ENCODE results near the gene TXNRD2.
A peak's percentile ranks its signal among the peaks of the same experiment; 100 is the strongest.

Gene TXNRD2

DNA sequence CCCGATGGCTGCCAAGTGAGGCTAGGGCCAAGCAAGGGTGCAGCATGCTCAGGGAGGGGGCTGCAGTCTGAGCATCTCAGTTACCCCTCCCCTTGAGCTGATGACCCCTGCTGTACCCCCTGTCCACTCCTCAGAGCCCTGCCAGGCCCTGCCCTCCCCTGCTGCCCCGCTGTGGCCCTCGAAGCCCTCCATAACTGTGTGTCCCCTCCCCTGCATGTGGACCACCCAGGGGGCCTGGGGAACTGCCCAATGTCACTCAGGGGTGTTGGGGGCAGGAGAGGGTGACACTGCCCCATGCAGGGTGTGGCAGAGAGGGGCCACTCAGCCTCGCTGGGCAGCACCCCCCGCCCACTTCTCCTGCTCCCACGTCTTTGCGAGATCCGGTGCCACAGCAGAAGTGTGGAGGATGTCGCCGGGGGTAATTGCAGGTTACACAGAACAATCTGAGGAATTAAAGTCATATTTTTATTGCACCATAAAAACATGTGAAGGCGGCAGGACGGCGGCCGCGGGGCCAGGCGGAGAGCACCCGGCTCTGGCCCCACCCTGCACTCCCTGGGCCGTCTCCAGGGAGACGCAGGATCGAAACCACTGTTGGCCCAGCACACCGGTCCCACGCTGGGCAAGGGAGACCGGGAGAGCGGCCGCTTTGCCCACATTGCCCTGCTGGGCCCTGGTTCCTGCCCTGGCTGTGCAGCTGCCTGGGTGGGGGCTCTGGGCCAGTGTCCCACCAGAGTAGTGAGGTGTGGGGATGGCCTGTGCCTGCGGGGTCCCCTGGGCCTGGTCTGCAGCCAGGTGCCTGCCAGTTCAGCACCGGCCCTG, 68.3 kb downstream of the TXNRD2 start:
- DNase-seq, result no peak

DNA sequence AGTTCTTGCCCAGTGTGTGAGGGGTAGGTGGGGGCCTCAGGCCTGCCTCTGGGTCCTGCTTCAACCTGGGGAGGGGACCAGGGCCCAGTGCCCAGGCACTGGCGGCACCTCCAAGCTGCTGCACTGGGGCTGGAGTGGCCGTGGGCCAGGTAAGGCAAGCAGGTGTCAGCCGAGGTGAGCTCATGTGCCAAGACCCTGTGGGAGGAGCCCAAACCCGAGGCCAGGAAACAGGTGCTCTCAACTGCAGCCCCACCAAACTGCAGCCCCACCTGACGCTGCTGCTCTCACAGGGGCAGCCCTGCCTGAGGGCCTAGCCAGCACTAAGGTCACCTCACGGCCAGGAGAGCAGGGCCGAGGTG, 68.9 kb downstream of the TXNRD2 start:
- no peak for DNase-seq

DNA sequence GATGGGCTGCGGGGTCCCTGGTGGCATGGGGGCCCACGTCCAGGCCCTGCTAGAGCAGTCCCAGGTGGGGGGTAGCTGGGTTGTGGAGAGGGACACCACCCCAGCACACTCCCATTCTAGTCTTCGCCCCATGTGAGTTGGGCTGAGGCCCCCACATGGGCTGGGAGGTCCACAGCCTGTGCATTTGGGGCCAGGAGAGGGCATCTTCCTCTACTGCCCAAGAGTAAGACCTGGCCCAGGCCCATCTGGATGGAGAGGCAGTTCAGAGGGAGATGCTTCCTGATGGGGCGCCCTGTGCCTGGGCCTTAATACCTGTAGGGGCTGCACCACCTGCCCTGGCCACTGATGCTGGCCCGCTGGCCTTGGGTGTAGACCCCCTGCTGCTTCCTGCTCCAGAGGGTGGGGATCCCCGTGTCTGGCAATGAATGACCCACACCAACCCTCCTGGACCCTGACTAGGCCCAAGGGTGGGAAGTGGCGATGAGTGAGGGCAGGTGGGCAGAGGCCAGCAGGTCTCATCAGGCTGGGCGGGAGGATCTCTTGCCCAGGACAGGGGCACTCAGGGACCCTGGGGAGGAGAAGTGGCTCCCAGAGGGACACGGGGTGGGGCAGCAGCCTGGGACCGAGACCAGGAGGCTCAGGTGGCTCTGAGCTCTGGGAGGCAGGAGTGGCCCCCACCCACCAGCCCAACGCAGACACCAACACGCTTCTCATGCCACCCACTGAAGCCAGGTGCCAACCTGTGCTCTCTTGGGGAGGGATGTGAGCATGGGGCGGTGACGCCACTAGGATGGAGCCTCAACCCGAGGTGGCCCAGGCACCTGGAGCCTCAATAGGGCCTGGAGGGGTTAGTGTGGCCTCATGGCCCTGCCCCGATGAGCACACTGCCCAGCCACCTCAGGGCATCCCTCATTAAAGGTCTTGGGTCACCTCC, 69.5 kb downstream of the TXNRD2 start:
- no peak for DNase-seq

DNA sequence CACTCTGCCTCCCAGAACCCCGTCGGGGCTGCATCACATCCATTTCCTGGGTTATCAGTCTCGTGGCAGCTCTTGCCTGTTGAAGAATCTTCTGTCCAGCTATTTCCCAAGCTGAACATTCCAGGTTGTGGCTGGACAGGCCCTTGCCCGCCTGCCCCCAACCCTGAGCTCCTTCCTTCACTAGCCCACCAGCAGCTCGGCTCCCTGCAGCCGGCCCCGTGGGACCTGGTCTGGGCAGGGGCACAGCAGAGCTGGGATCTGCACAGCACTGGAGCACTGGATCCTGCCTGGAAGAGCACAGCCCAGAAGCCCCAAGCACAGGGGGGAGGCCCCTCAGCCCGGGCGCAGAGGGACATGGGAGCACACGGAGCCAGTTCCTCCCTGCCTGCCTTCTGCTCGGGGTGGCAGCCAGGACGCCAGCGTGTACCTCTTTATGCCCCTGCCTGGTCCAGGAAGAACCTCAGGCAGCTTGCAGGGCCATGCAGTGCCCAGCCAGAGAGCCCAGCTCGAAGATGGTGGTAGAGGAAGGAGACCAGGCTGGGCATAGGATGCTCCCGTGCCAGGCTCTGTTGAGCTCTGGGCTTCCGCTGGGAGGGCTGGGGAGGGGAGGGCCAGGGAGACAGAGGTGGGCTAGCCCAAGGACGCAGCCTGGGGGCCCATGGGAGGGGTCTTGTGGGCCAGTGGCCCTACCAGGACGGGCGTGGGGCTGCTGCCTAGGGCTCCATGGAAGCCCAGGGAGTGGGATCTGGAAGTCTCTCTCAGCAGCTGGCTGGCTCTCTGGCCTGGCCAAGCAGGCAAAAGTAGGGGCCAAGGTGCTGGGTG, 70.4 kb downstream of the TXNRD2 start:
- DNase-seq, result no peak

DNA sequence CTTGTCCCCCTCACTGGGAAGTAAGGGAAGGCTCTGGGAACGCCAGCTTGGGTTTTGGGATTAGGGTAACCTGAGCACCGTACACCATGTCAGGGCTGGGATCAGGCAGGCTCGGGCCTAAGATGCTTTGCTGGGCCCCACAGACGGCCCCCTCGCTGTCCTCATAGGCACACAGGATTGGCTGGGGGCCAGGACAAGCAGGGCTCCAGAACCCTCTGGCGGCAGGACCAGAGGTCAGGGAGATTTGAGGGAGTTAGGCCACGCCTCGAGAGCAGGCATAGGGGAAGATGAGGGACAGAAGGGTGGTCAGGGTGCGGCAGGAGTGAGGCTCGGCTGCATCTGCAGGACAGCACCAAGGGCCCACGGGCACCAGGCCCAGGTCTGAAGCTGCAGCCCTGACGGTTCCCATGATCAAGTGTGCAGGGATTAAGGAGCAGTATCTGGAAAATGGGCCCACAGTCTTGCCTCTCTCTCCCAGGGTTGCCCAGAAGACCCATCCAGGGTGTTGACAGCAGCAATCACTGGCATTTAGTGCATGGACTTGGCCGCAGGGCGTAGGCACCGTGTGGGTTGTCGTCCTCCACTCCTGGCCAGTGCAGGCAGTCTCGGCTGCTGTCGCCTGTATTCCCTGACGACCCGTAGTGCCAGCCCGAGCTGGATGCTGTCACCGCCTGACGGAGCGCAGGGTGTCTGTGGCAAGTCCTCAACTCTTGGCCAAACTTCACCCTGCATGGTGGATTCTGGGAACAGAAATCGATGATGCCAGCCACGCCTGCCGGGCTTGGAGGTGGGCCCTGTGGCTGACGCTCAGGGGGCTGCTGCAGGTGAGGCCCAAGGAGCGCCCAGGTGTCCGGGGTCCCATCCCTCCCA, 71.2 kb downstream of the TXNRD2 start:
- no peak for DNase-seq

DNA sequence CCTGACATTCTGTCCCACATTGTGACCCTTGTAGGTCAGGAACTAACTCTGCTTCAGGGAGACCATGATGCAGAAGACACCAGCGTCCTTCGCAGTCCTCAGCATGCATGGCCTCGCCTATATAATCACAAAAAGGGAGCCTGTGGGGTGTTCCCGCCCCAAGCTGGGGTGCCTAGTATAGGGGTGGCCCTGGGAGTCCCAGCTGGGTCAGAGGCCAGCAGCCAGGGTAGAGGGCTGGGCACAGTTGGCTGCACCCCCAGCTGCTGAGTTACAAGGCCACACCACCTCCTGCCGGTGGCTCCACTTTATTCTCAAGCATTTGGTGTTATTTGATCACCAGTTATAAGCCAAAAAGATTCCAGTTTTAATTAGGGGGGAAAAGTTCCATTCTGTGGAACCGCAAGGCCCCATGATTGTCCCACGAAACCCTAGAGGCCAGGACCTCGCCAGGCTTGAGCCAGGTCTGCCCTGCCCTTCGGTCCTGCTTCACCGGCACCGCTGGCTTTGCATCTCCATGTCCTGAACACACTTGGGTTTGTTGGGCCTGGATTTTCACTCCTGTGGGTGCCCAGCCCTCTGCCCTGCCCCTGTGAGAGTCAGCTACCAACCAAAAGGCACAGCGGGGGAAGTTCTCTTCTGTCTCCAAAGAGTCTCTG, 72.0 kb downstream of the TXNRD2 start:
- no peak for DNase-seq

DNA sequence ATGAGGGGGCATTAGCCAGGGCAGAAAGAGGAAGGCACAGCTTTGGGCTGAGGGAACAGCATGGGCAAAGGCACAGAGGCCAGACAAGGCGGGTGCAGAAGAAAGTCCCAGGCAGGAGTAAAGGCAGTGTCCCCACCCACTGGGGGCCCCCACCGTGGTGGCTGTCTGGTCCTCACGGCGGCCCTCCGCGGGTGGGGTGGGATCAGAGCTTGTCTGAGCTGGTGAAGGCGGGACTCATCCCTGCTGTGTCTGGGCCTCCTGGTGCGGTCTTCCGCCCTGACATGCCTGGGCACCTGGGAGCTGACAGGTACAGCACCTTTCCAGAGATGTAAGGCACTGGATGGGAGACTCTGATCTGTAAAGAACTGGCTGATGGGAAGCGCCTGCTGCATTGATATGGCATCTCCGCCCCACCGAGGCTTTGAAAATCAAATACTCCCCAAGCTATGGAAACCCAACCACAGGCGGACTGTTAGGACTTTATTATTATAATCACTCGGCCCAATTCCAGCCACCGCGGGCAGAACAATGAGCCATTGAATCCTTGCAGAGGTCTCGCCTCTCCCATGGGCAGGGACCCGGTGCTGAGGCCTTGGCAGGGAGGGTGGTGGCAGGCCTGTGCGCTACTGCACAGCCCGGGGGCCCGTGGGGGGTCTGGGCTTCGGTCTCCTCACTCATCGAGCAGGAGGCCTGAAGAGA, 72.7 kb downstream of the TXNRD2 start:
- DNase-seq, result no peak

DNA sequence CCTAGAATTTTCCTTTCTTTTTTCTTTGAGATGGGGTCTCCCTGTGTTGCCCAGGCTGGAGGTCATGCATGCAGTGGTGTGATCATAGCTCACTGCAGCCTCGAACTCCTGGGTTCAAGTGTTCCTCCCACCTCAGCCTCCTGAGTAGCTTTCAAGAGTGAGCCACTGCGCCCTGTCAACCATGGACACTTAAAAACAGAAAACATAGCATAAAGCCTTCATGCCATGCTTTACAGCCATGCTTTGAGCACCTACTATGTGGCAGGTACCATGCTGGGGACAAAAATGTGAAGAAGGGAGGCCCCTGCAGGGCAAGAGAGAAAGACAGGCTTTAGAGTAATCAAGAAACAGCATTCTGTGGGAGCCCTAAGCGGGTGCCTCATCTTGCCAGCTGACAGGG, 73.3 kb downstream of the TXNRD2 start:
- DNase-seq, result no peak

DNA sequence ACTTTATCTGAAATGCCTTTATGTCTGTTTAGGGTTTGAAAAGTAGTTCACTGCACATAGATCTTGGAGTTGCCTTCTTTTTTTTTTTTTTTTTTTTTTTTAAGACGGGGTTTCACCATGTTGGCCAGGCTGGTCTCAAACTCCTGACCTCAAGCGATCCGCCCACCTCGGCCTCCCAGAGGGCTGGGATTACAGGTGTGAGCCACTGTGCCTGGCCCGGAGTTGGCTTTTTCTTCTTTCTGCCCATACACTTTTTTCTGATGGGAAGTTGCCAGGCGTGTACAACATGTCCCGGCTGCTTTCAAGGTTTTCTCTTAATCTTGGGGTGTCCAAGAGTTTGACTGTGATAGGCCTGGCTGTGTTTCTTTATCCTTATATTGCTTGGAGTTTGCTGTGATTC, 74.0 kb downstream of the TXNRD2 start:
- DNase-seq, result no peak

DNA sequence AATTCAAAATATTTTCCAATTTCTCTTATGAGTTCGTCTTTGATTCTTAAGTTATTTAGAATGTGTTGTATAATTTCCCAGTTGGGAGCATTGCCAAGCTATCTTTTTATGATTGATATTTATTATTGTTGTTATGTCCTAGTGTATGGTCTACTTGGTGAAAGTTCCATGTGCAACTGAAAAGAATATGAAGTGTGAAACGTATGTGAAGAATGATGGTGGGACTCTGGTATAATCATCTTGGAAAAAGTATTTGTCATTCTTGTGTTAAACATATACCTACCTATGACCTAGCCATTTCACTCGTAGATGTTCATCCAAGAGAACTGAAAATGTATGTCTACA, 75.0 kb downstream of the TXNRD2 start:
- DNase-seq, result no peak

DNA sequence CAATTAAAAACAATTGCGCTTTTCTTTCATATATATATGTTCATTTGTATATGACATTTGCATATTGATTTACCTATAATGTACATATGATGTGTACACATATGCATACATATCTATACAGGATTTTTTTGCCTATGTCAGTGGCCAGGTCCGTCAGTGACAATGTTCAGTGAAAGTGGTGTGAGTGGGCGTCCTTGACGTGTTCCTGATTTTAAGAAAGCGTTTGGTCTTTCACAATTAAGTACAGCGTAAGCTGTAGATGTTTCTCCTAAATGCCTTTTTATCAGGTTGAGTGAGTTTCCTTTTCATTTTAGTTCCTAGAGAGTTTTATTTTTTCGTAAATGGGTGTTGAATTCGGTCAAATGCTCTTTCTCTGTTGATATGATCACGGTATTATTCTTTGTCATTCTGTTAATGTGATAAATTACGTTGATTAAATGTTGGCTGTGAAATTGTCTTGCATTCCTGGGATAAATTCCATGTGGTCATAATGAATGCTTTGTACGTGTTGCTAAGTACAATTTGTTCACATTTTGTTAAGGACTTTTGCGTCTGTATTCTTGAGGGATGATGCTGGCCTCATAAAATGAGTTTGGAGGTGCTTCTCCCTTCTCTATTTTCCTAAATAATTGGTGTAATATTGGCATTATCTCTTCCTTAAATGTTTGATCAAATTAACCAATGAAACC, 76.3 kb downstream of the TXNRD2 start:
- no peak for DNase-seq

DNA sequence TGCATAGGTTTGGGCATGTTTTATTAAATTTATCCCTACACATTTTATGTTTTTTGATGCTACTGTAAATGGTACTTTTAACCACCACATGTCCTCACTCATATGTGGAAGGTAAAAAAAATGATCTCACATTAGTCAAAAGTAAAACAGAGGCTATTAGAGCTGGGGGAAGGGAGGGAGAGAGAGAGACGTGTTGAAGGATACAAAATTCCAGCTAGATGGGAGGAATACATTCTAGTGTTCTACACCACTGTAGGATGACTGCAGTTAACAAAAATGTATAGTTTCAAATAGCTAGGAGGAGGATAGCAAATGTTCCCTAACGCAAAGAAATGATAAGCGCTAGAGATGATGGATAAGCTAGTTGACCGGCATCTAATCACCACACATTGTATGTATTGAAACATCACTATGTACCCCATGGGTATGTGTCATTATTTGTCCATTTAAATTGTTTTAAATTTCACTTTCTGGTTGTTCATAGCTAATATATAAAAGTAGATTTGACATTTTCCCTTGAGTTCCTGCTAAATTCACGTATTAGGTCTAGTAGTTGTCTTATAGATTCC, 77.0 kb downstream of the TXNRD2 start:
- no peak for DNase-seq

DNA sequence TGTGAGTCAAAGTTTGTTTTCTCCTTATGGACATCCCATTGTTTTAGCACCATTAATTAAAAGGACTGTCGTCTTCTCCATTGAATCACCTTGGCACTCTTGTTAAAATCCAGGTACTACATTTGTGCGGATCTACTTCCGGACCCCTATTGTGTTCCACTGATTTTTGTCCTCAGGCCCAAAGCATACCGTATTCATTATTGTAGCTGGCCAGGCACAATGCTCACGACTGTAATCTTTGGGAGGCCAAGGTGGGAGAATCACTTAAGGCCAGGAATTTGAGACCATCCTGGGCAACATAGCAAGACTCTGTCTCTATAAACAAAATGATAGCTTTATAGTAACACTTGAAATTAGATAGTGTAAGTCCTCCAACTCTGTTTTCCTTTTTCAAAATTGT, 78.0 kb downstream of the TXNRD2 start:
- DNase-seq, result no peak

DNA sequence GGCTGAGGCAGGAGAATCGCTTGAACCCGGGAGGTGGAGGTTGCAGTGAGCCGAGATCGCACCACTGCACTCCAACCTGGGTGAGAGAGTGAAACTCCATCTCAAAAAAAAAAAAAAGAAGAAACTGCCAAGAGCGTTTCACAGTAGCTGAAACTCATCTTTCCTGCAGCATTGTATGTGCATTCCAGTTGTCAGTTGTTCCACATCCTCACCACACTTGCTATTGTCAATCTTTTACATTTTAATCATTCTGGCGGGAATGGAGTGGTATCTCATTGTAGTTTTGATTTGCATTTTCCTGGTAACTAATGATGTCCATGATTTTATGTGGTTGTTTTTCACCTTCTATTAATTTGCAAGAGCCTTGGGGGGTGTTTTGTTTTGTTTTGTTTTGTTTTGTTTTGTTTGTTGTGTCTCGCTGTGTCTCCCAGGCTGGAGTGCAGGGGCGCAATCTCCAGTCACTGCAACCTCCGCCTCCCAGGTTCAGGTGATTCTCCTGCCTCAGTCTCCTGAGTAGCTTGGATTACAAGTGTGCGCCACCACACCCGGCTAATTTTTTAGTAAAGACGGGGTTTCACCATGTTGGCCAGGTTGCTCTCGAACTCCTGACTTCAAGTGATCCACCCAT, 78.9 kb downstream of the TXNRD2 start:
- no peak for DNase-seq

DNA sequence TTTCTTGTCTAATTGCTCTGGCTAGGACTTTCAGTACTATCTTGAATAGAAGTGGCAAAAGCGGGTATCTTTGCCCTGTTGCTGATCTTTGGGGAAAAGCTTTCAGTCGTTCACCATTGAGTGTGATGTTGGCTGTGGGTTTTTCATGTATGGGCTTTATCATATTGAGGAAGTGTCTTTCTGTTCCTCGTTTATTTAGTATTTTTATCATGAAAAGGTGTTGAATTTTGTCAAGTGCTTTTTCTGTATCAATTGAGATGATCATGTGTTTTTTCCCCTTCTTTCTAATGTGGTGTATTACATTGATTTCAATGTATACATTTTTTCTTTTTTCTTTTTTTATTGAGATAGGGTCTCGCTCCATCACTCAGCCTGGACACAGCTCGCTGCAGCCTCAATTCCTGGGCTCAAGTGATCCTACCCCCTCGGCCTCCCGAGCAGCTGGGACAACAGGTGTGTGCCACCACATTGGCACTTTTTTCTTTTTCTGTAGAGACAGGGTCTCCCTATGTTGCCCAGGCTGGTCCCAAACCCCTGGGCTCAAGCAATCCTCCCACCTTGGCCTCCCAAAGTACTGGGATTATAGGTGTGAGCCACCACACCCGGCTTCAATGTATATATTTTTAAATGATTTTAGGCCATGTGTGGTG, 81.6 kb downstream of the TXNRD2 start:
- no peak for DNase-seq

DNA sequence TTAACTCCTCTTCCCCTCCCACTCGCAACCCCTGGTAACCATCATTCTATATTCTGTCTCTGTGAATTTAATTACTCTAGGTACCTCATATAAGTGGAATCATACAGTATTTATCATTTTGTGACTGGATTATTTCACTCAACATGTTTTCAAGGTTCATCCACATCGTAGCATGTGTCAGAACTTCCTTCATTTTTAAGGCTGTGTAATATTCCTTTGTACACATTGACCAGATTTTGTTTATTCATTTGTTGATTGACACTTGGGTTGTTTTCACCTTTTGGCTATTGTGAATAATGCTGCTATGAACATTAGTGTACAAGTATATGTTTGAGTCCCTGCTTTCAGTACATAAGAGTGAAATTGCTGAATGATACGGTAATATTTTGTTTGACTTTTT, 84.2 kb downstream of the TXNRD2 start:
- DNase-seq, result no peak

DNA sequence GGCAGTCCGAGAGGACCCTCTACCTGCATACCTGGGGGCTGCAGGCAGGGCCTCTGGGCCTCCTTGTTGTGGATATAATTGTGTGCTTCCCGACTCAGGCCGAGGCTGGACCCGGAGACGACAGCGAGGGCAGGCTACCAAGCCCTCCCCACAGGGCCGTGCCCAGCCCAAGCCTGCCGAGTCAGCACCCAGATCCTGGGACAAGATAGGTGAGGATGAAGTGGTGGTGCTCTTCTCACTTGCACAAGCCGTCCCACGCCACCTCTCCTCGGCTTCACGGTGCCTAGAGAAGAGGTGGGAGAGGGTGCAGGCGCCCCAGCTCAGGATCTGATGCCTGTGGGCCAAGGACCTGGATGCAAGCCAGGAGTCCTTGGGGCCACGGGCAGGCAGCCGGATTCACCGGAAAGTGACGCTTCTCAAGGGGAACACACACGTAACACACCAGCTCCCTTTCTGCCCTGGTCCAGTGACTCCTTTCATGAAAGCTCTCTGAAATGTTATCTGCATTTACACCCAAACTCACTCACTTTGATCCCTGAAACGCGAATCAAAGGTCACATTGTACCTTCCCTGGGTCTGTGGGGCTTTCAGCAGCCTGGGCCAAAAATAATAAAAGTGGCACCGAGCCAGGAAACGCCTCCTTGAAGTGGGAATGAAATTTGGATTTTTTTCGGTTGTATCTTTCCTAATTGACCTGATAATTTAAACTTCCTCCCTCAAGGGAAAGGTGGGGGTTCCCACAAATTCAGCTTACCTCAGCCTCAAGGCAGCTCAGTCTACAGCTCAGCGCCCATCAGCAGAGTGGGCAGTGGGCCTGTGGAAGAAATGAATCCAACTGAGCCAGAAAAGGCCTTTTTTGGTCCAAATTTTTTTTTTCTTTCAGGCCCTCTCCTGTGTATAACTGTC, 85.9 kb downstream of the TXNRD2 start:
- peak; percentile 56 for DNase-seq
